HG03025 (cell line): ENCODE measurements around the gene MYRFL.
"Not testable (repeated sequence)": the region's sequence is repeated elsewhere in the genome, so short reads cannot be mapped to it uniquely, and the experiment has no call there.

Source experiments
- ATAC-seq: cut with Tn5 transposase; IDR thresholded peaks from one replicate; pipeline ENCODE4 v1.9.1; 2021; ENCODE audit warnings: mild to moderate bottlenecking, moderate library complexity; ENCODE audit not compliant: unreplicated experiment, low FRiP score

MYRFL gene

DNA sequence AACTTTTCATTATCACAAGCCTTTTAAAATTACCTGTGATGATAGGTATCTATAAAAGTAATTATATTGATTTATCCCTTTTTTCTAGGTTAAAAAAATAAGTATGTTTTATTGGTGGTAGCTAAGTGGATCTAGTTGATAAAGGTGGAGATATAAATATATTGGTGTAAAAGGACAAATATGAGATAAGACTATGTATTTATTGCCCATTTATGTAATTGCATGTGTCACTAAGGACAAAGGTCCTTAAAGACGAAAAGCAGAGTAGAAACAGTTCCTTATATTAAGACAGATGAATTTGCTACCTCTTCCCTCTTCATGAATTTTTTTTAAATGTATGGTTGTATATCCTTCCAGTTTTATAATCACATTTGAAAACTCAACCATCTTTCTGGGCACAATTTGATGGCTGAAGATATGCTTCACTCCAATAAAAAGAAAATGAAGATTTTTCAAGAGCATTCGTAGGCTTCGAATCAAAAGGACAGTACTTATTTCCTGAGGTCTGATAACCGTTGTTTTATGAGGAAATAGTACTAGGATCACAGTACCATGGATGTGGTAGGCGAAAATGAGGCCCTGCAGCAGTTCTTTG, at the start of gene MYRFL:
TSS of gene MYRFL (plus strand) at position 262 of the 595 bp plus-strand sequence. CDS start at position 553, 291 bp downstream.
- ATAC-seq, result no peak

DNA sequence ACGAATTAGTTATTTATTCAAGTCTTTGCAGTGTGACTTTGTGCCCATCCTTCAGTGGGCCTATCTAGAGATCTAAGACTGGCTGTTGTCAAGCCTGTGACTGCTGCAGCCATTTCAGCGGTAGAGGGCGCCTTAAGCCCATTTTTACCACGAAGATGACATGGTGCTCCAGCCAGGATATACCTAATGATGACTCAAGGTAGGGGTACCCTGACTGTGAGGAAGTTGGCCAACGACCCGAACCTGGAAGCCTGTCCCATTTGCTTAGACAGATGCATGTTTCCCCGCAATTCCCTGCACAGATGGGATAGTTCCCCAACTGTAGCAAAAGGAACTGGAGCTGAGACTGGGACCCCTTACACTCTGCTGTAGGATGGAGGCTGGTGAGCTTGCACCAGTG, 45.1 kb upstream of the MYRFL start:
- no peak for ATAC-seq

DNA sequence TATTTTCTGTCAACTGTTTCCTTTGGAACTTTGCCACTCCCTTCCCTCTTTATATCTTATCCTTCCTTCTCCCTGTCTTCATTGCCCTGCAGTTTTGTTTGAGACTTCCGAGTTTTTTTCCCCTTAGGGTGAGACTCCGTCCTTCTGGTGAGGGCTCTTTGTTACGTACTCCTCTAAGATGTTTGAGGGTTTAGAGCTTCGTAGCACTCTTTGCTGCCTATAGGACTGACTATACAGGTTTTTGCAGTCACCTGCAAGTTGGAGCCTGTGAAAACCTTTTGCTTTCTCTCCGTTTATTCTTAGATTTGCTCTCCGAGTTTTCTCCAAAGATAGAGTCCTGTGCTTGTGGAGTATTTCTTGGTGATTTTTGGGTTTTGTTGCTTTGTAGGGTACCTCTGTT, 41.7 kb upstream of the MYRFL start:
- no peak for ATAC-seq

DNA sequence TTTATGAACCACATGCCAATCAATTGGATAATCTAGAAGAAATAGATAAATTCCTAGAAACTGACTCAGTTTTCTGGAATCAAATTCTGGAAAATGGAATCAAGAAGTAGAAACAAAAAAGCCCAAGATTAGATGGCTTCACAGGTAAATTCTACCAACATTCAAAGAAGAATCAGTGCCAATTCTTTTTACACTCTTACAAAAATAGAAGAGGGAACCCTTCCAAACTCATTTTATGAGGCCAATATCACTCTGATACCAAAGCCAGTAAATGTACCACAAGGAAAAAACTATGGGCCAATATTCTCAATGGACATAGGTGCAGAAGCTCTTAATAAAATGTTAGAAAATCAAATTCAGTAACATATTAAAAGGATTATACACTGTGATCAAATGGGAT, 35.7 kb upstream of the MYRFL start:
- ATAC-seq, result no peak

DNA sequence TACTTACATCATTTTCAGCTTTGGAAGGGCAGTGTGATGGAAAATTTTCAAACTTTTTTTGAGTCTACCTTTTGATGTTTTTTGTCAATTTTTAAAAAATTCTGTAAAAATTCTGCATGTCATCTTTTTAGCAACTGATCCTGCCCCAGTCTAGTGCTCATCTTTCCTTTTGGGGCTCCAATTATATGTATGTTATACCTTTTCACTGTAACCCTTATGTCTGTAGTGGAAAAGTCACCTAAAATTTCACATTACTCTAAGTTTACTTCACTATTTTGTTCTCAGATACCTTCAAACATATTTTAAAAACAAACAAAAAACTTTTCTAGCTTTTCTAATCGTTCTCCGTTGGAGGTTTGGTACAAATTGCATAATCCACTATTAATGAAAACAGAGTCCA, 32.5 kb upstream of the MYRFL start:
- ATAC-seq, result no peak

DNA sequence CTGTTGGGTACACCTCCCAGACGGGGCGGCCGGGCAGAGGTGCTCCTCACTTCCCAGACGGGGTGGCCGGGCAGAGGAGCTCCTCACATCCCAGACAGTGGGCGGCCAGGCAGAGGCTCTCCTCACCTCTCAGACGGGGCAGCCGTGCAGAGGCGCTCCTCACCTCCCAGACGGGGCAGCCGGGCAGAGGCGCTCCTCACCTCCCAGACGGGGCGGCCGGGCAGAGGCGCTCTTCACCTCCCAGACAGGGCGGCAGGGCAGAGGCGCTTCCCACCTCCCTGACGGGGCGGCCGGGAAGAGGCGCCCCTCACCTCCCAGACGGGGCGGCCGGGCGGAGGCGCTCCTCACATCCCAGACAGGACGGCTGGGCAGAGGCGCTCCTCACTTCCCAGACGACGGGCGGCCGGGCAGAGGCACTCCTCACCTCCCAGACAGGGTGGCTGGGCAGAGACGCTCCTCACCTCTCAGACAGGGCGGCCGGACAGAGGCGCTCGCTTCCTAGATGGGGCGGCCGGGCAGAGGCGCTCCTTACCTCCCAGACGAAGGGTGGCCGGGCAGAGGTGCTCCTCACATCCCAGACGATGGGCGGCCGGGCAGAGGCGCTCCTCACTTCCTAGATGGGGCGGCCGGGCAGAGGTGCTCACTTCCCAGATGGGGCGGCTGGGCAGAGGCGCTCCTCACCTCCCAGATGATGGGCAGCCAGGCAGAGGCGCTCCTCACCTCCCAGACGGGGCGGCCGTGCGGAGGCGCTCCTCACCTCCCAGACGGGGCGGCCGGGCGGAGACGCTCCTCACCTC, 17.7 kb upstream of the MYRFL start:
- ATAC-seq, result not testable (repeated sequence)

- ATAC-seq, result no peak
These were observed 14.0 kb upstream of the MYRFL start for GRCh38 chr12:69810870-69811498.

DNA sequence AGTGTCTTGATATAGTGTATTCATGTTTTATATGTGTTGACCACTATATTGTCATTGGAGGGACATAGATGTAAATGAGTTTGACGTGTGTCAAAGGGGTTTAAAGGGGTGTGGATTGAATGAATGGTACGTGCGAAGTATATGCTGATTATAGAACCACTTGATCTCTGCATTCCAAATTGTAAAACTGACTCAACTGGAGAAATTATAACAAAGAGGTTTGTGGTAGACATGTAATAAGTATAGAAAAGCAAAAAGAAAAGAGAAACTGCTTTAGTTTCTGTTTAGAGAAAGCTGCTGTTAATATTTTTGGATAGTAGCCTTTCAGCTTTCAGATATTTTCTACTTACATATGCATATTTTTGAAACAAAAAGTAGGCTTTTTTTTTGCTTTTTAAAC, 8.9 kb upstream of the MYRFL start:
- peak; percentile 71 for ATAC-seq

GRCh38 chr12:69821032-69821455, 4.0 kb upstream of the MYRFL start:
- no peak for ATAC-seq

DNA sequence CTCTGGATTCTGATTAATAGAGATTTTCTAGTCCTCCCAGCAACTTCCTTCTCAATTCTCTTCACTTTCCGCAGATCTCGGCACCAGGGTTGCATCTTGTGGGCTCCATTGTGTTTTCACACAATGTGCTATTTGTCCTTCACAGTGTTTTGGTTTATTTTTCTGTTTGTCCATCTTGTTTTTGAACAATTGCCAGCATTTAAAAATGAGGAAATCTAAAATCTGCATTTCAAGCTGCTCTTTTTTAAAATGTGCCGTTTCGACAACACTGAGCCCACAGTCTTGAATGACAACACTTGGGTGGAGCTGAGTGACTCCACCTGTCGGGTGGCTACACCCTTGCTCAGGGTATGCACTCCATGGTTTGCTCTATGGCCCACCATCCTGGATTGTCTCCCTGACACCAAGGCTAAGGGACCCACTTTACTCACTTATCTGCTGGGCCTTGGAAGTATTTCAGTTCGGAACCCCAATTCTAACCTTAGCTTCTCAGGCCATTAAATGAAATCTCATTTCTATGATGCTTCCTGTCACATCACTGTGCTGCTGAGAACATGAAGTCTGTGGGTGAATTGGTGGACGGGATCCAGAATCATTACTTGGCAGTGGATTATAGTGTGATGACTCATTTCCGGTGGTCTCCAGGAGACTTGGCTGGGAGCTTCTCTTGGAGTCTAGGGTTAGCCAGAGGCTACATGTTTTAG, 3.4 kb upstream of the MYRFL start:
- no peak for ATAC-seq

DNA sequence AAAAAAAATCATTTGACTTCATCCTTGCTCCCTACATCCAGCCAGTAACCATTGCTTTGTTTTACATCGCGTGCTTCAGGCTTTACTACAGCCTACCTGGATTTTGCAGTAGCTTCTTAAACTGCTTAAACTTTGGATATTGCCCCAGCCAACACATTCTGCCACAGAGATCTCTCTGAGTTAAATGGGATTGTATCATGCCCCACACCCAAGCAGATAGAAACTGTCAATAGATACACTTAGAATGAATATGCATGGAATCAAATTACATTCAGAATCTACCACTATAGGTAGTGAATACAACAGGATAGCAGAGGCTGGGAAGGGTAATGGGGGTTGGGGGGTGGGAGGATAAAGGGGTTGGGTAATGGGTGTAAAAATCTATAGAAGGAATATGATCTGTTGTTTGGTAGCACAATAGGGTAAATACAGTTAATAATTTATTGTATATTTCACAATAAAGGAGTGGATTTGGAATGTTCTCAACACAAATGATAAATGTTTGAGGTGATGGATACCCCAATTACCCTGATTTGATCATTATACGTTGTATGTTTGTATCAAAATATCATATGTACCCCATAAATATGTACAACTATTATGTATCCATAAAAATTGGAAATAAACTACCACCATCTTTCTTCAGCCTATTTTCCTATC, 2.7 kb upstream of the MYRFL start:
- ATAC-seq, result no peak

DNA sequence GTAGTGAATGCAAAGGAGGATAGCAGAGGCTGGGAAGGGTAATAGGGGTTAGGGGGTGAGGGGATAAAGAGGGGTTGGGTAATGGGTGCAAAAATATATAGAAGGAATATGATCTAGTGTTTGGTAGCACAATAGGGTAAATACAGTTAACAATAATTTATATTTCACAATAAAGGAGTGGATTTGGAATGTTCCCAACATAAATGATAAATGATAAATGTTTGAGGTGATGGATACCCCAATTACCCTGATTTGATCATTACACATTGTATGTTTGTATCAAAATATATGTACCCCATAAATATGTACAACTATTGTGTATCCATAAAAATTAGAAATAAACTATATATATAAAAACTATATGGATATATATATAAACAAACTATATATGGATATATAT, 999 bp upstream of the MYRFL start:
- no peak for ATAC-seq

DNA sequence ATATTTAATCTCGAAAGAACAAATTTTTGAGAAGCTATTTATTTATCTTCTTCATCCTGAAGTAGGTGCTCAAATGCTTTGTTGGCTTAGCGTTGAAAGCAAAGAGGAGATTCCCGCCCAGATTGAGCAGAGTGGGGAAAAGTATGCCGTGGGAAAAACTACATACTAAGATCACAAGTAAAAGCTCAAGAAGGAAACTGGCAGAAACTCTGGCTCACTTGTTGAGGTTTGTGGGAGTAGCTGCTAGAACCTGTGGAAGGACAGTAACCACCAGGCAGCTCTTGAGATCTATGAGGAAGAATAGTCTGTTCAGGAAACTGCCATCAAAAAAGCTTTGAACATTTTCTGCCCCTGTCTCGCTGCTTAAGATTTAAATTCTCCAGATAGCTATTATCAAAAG, 3.9 kb downstream of the MYRFL start:
- no peak for ATAC-seq

- ATAC-seq, result no peak
These were observed 8.7 kb downstream of the MYRFL start for GRCh38 chr12:69833696-69834095.

GRCh38 chr12:69834147-69834546, 9.1 kb downstream of the MYRFL start:
- no peak for ATAC-seq

- ATAC-seq, result no peak
These were observed 9.5 kb downstream of the MYRFL start for GRCh38 chr12:69834576-69834975.

GRCh38 chr12:69835081-69835480, 10.1 kb downstream of the MYRFL start:
- ATAC-seq, result no peak

- no peak for ATAC-seq
These were observed 11.0 kb downstream of the MYRFL start for GRCh38 chr12:69836015-69836414.

GRCh38 chr12:69837191-69837590, 12.2 kb downstream of the MYRFL start:
- no peak for ATAC-seq

DNA sequence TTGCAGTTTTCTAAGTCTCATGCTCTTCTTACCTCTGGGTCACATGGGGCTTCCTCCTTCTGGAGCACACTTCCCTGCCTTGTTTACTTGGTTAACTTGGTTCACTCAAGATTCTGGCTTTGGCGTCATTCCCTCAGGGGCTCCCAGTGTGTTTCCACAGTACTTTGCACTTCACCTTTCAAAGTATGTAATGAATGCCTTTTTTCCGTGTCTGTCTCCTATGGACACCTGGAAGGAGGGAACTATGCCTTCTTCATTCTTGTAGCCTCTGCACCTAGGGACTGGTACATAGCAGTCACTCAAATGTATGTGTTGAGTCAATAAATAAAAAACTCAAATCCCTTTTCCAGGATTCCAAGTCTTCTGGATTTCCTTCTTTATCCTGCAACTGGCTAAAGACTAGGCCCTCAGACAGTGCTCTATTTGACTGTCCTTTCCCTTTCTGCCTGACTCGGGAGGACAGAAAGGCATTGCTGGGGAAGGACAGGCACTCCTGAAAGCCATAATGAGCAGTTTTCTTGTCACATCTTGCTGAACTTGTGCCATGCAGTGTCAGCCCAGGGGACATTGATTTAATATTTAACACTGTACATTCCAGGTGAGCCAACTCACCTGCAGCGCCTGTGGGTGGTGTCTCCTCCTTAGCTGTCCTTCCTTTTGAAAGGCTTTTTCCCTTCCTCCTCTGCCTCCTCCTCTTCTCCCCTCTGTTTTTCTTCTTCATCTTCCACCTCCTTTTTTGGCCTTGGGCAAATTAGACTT, 12.8 kb downstream of the MYRFL start:
- ATAC-seq, result no peak
